Measurements from ENCODE around the gene KLHDC7A.

DNA sequence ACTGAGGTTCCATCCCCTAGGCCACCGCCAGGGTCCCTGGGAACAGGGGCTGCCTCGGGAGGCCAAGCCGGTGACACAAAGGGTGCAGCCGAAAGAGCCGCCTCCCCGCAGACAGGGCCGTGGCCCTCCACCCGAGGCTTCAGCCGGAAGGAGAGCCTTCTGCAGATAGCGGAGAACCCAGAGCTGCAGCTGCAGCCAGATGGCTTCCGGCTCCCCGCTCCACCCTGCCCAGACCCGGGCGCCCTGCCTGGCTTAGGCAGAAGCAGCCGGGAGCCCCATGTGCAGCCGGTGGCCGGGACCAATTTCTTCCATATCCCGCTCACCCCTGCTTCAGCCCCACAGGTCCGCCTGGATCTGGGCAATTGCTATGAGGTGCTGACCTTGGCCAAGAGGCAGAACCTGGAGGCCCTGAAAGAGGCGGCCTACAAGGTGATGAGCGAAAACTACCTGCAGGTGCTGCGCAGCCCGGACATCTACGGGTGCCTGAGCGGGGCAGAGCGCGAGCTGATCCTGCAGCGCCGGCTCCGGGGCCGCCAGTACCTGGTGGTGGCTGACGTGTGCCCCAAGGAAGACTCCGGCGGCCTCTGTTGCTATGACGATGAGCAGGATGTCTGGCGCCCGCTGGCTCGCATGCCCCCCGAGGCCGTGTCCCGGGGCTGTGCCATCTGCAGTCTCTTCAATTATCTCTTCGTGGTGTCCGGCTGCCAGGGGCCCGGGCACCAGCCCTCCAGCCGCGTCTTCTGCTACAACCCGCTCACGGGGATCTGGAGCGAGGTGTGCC is 1.4 kb downstream of the KLHDC7A start:
- TF ChIP-seq, protein P1, sequence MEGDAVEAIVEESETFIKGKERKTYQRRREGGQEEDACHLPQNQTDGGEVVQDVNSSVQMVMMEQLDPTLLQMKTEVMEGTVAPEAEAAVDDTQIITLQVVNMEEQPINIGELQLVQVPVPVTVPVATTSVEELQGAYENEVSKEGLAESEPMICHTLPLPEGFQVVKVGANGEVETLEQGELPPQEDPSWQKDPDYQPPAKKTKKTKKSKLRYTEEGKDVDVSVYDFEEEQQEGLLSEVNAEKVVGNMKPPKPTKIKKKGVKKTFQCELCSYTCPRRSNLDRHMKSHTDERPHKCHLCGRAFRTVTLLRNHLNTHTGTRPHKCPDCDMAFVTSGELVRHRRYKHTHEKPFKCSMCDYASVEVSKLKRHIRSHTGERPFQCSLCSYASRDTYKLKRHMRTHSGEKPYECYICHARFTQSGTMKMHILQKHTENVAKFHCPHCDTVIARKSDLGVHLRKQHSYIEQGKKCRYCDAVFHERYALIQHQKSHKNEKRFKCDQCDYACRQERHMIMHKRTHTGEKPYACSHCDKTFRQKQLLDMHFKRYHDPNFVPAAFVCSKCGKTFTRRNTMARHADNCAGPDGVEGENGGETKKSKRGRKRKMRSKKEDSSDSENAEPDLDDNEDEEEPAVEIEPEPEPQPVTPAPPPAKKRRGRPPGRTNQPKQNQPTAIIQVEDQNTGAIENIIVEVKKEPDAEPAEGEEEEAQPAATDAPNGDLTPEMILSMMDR (IDR thresholded peaks at IDR 0.05; ENCODE audit: poor library complexity) = no peak
- no peak for TF ChIP-seq EZH2 (IDR thresholded peaks at IDR 0.05; ENCODE audit: borderline replicate concordance)
- no peak for TF ChIP-seq EZH2phosphoT487 (IDR thresholded peaks at IDR 0.05; ENCODE audit: low read depth, severe bottlenecking, unreplicated experiment)

All from hepatocyte (in vitro differentiated cells).